Transverse colon (tissue), 4 donors: ENCODE measurements around the gene UNK. TPM values are rescaled to one million over a fixed set of nuclear protein-coding genes. Genes with fewer than 3 reads are reported as not detected.

ENCODE experiments used
- DNase-seq: peaks from one replicate; pipeline ENCODE4 v3.0.0-alpha.2; 2019
- H3K27ac ChIP-seq, 4 donors: fragments of 200-600 bp; sonication (generic); 2 replicates each; pipeline ENCODE4 v1.5.1; 2016 to 2018; ENCODE audit warnings: inconsistent platforms in 4 of 4
- H3K27me3 ChIP-seq: fragments of 200-600 bp; sonication (generic); 2 replicates; pipeline ENCODE4 v1.5.1; 2017; ENCODE audit warnings: inconsistent platforms
- H3K36me3 ChIP-seq, 4 donors: fragments of 200-600 bp; sonication (generic); 2 replicates each; pipeline ENCODE4 v1.5.1; 2017 to 2019; ENCODE audit warnings: inconsistent platforms in 4 of 4
- H3K4me1 ChIP-seq, 4 donors: fragments of 200-600 bp; sonication (generic); 2 replicates each; pipeline ENCODE4 v1.5.1; 2017 to 2020; ENCODE audit warnings: inconsistent platforms in 4 of 4
- H3K4me3 ChIP-seq, 4 donors: fragments of 200-600 bp; sonication (generic); 1 replicate in 1 of 4; 2 replicates in 3 of 4; pipeline versions ENCODE4 v1.5.1 to v1.6.1; 2017 to 2019; ENCODE audit warnings: inconsistent platforms in 4 of 4
- H3K9me3 ChIP-seq, 2 donors: fragments of 200-600 bp; sonication (generic); 2 replicates each; pipeline ENCODE4 v1.5.1; 2017 to 2019; ENCODE audit warnings: inconsistent platforms in 2 of 2
- CTCF ChIP-seq, 5 experiments: fragments of 200-600 bp in 3 of 5; fragments of 450-650 bp in 2 of 5; sonication (generic) in 3 of 5; IDR thresholded peaks; 1 replicate in 2 of 5; 2 replicates in 3 of 5; pipeline ENCODE4 v1.5.1; 2016 to 2017; ENCODE audit warnings: antibody characterized with exemption in 5 of 5, inconsistent platforms in 3 of 5, mild to moderate bottlenecking in 2 of 5, moderate library complexity in 1 of 5
- EP300 ChIP-seq: sonication (generic); formaldehyde crosslinking; IDR thresholded peaks from one replicate; pipeline ENCODE4 v1.6.1; 2017; ENCODE audit warnings: antibody characterized with exemption, low read depth
- POLR2A ChIP-seq: fragments of 450-650 bp; IDR thresholded peaks from one replicate; pipeline ENCODE4 v1.6.1; 2016; ENCODE audit warnings: antibody characterized with exemption, mild to moderate bottlenecking, moderate library complexity
- POLR2AphosphoS5 ChIP-seq, 3 donors: sonication (generic); formaldehyde crosslinking; IDR thresholded peaks; one replicate each; pipeline ENCODE4 v1.6.1; 2016; ENCODE audit warnings: antibody characterized with exemption in 3 of 3
- WGBS, 2 donors: methylation state at CpG; one replicate each; pipeline ENCODE4 v1.1.5; 2018; ENCODE audit warnings: low coverage in 1 of 2; 5-methylcytosine and 5-hydroxymethylcytosine counted together
- in situ Hi-C, 4 donors: fragments of 200-750 bp; cut with MboI; loops; one replicate each; pipeline versions ENCODE4 v1.15.0 to v1.15.1; 2017; ENCODE audit warnings: low sequenced_read_pairs in 3 of 4, low pct_ligation_motif_present in 1 of 4, low pct_unique_long_range_greater_than_20kb in 1 of 4
- intact Hi-C: fragments of 100-400 bp; cut with DNase I; formaldehyde crosslinking; loops from one replicate; pipeline ENCODE4 v1.15.1; 2023; ENCODE audit warnings: low total_unique reads
- total RNA-seq, 4 donors: library from RNA; depleted of rRNA; stranded (reverse); fragments of >200 nt; gene quantifications; one replicate each; pipeline ENCODE4 v1.1.0, GENCODE V29; 2016

UNK gene
- total RNA-seq, 4 donors from 2014 or later: 24.0 to 99.1 (median 63.1) TPM

DNA sequence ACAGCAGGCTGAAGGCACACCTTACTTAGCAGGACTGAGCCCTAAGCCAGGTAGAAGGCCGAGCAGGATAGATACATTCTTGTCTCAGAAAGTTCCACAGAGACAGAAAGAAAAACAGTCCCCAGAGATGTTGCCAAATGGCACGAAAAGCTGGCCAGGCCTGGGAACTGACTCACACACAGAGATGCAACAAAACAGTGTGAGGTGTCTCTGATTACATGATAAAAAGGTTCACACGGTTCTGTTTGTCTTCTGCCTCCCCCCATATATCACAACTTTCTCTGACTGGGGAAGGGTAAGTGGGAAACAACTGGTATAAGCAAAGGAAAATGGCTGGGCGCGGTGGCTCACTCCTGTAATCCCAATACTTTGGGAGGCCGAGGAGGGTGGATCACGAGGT, 68.8 kb downstream of the UNK start:
- Histone ChIP-seq H3K27ac (peak overlapping the region; percentile 92 to 100 (median 96)), H3K9me3 (no peaks in the 10 kb centered on the region), H3K36me3 (peaks cover 0 to 29% (median 13%) of the 10 kb centered on the region in 4 donors), H3K4me3 (no peak overlapping the region), H3K27me3 (no peaks in the 10 kb centered on the region), H3K4me1 (peaks cover 12 to 48% (median 25%) of the 10 kb centered on the region in 4 donors)
- in situ Hi-C loops: no loop called here
- TF ChIP-seq EP300 (no peak), CTCF (IDR thresholded peaks at IDR 0.05) (no peak), POLR2A (no peak), POLR2AphosphoS5 (IDR thresholded peaks at IDR 0.05) (no peak)
- intact Hi-C loops: loop anchor here (10.0 kb wide), 1 partner anchor 69 kb away; the partner anchor contains the start of gene UNK
- WGBS, 2 donors: 42 to 74% methylated on average over 3 to 7 of the region's 7 CpGs
- DNase-seq: no peak

- Histone ChIP-seq H3K4me1 (peaks cover 12 to 47% (median 22%) of the 10 kb centered on the region in 4 donors), H3K36me3 (peaks cover 0 to 23% (median 11%) of the 10 kb centered on the region in 4 donors), H3K4me3 (peak overlapping the region; percentile 69 to 99 (median 84)), H3K27me3 (no peaks in the 10 kb centered on the region), H3K9me3 (no peaks in the 10 kb centered on the region), H3K27ac (peak overlapping the region; percentile 92 to 100 (median 96))
- 17 to 28% methylated on average over 5 to 7 of the region's 7 CpGs for WGBS, 2 donors
- TF ChIP-seq CTCF (IDR thresholded peaks at IDR 0.05): no peak
- peak; percentile 75 for TF ChIP-seq EP300
- TF ChIP-seq POLR2A: no peak
- TF ChIP-seq POLR2AphosphoS5 (IDR thresholded peaks at IDR 0.05): peak in 1 of 3 donors; percentile 55
- no peak for DNase-seq
- in situ Hi-C loops: no loop called here
- intact Hi-C loops: loop anchor here (10.0 kb wide), 1 partner anchor 69 kb away; the partner anchor contains the start of gene UNK
These were observed 69.6 kb downstream of the UNK start for GRCh38 chr17:75854101-75854748.

GRCh38 chr17:75854881-75855309, 70.3 kb downstream of the UNK start:
- H3K4me3 ChIP-seq: peak overlapping the region; percentile 69 to 99 (median 84)
- 0% methylated on average over 10 to 19 of the region's 19 CpGs for WGBS, 2 donors
- H3K36me3 ChIP-seq: peaks cover 0 to 17% (median 7%) of the 10 kb centered on the region in 4 donors
- intact Hi-C loops (loop anchor here (10.0 kb wide), 1 partner anchor 70 kb away; the partner anchor contains the start of gene UNK), in situ Hi-C loops (no loop called here)
- no peaks in the 10 kb centered on the region for H3K27me3 ChIP-seq
- peak overlapping the region; percentile 92 to 100 (median 96) for H3K27ac ChIP-seq
- no peak for DNase-seq
- no peak for TF ChIP-seq EP300
- TF ChIP-seq CTCF (IDR thresholded peaks at IDR 0.05): peak in 2 of 5 experiments; percentile 18 to 28
- peak in 1 of 3 donors; percentile 1 for TF ChIP-seq POLR2AphosphoS5 (IDR thresholded peaks at IDR 0.05)
- no peak for TF ChIP-seq POLR2A
- no peaks in the 10 kb centered on the region for H3K9me3 ChIP-seq
- H3K4me1 ChIP-seq: peaks cover 12 to 43% (median 22%) of the 10 kb centered on the region in 4 donors

GRCh38 chr17:75855310-75856061, 70.9 kb downstream of the UNK start, which contains the start of gene WBP2:
TSS of gene WBP2 (minus strand) at chr17:75855335. CDS start at chr17:75855297, 38 bp downstream.
- TF ChIP-seq POLR2AphosphoS5 (IDR thresholded peaks at IDR 0.05) (peak; percentile 99), POLR2A (peak; percentile 99), CTCF (IDR thresholded peaks at IDR 0.05) (peak in 4 of 5 experiments; percentile 23 to 50 (median 37)), EP300 (no peak)
- Histone ChIP-seq H3K4me1 (peaks cover 12 to 43% (median 22%) of the 10 kb centered on the region in 4 donors), H3K4me3 (peak within 1 kb of the TSS; percentile 69 to 99 (median 87)), H3K9me3 (no peaks in the 10 kb centered on the region), H3K27me3 (no peaks in the 10 kb centered on the region), H3K36me3 (peaks cover 0 to 13% (median 5%) of the 10 kb centered on the region in 4 donors), H3K27ac (peak within 1 kb of the TSS; percentile 94 to 100 (median 96))
- intact Hi-C loops (loop anchor here (10.0 kb wide), 1 partner anchor 71 kb away; the partner anchor contains the start of gene UNK), in situ Hi-C loops (no loop called here)
- DNase-seq: peak; percentile 98
- 0% methylated on average over 1 to 52 of the region's 58 CpGs for WGBS, 2 donors
